ENCODE results near the gene L1CAM. TPM values are rescaled to one million over a fixed set of nuclear protein-coding genes. Genes with fewer than 3 reads are reported as not detected.
"Not testable (repeated sequence)": the region's sequence is repeated elsewhere in the genome, so short reads cannot be mapped to it uniquely, and the experiment has no call there.

The L1CAM gene
- total RNA-seq, 1 experiment from 2014 or later: 12.7 TPM

DNA sequence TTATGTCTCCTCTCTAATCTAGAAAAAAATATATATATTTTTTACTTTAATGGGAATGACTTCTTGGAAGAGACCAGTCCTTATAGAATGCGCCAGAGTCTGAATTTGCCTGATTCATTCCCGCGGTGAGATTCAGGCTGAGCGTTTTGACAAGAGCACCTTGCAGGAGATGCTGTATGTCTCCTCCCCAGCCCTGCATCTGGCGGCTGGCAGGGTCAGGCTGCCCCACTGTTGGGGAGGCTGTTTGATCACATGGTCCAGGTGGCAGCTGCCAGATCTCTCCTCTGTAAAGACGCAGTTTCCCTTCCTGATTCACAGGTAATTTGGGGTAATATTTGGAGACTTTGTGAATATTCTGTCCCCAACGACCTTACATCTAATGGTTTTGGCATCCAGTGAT, 65.4 kb downstream of the L1CAM start:
- H3K9me3 ChIP-seq: no peaks in the 10 kb centered on the region
- TF ChIP-seq, protein P1, sequence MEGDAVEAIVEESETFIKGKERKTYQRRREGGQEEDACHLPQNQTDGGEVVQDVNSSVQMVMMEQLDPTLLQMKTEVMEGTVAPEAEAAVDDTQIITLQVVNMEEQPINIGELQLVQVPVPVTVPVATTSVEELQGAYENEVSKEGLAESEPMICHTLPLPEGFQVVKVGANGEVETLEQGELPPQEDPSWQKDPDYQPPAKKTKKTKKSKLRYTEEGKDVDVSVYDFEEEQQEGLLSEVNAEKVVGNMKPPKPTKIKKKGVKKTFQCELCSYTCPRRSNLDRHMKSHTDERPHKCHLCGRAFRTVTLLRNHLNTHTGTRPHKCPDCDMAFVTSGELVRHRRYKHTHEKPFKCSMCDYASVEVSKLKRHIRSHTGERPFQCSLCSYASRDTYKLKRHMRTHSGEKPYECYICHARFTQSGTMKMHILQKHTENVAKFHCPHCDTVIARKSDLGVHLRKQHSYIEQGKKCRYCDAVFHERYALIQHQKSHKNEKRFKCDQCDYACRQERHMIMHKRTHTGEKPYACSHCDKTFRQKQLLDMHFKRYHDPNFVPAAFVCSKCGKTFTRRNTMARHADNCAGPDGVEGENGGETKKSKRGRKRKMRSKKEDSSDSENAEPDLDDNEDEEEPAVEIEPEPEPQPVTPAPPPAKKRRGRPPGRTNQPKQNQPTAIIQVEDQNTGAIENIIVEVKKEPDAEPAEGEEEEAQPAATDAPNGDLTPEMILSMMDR (IDR thresholded peaks at IDR 0.05; ENCODE audit: insufficient read depth in 1 of 2, low read depth in 1 of 2, low read length in 1 of 2, severe bottlenecking in 1 of 2, unreplicated experiment in 1 of 2): no peak
- Mint-ChIP-seq H3K4me1 (ENCODE audit: low read depth, unreplicated experiment) (no peaks in the 10 kb centered on the region), H3K9me3 (ENCODE audit: unreplicated experiment) (no peaks in the 10 kb centered on the region), H3K27me3 (ENCODE audit: insufficient read depth, unreplicated experiment) (no peaks in the 10 kb centered on the region), H3K27ac (ENCODE audit: unreplicated experiment) (no peak overlapping the region), H3K36me3 (ENCODE audit: insufficient read depth, unreplicated experiment) (no peaks in the 10 kb centered on the region), H3K4me3 (ENCODE audit: unreplicated experiment) (no peak overlapping the region)
- intact Hi-C loops (cut with micrococcal nuclease; ENCODE audit: unreplicated experiment): no loop called here
- ChIA-PET CTCF (no interaction called here), POLR2A (no interaction called here)
- BruUV-seq (replicated peaks): no TSS peak
- DNase-seq: no peak
- no peaks in the 10 kb centered on the region for H3K36me3 ChIP-seq (ENCODE audit: control insufficient read depth, insufficient read depth, low read length)
- H3K4me3 ChIP-seq (ENCODE audit: low read depth, low read length): no peak overlapping the region
- H3K4me1 ChIP-seq: no peaks in the 10 kb centered on the region
- H3K27me3 ChIP-seq (replicated peaks; ENCODE audit: control insufficient read depth, insufficient read depth, low read length): no peaks in the 10 kb centered on the region

DNA sequence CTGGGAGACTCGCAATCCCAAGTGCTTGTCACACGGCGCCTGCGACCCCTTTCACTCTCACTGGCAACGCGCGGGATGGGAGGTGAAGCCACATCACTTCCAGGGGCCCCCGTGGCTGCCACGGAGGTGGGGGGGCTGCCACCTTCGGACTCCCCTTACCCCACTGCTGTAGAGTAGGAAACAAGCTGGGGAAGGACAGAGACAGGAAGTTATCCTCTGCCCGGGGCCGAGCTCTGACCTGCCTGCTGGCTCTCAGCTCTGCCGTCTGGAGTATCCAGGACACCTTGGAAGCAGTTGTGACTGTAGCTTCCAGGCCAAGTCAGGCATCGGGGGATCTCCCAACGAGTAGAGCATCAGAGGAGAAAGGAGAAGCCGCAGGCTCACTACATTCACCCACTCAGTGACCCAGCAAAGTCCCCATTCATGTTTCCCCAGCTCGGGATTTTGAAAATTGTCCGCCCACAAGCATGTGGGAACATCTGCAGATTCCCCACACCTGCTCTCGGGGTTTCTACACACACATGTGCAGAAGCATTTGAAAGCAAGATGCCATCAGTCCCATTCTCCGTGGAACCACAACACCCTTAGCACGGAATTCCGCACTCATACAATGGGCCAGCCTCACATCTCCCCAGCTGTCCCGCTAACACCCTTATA, 66.5 kb downstream of the L1CAM start:
- BruUV-seq (replicated peaks): no TSS peak
- H3K9me3 ChIP-seq: no peaks in the 10 kb centered on the region
- H3K36me3 Mint-ChIP-seq (ENCODE audit: insufficient read depth, unreplicated experiment): no peaks in the 10 kb centered on the region
- H3K27ac Mint-ChIP-seq (ENCODE audit: unreplicated experiment): no peak overlapping the region
- no peaks in the 10 kb centered on the region for H3K36me3 ChIP-seq (ENCODE audit: control insufficient read depth, insufficient read depth, low read length)
- H3K4me1 ChIP-seq: no peaks in the 10 kb centered on the region
- intact Hi-C loops (cut with micrococcal nuclease; ENCODE audit: unreplicated experiment): loop anchor here (10.0 kb wide), 1 partner anchor 65 kb away; the partner anchor contains the start of gene L1CAM
- no peaks in the 10 kb centered on the region for H3K27me3 Mint-ChIP-seq (ENCODE audit: insufficient read depth, unreplicated experiment)
- no peaks in the 10 kb centered on the region for H3K9me3 Mint-ChIP-seq (ENCODE audit: unreplicated experiment)
- TF ChIP-seq, protein P1 (IDR thresholded peaks at IDR 0.05; ENCODE audit: insufficient read depth in 1 of 2, low read depth in 1 of 2, low read length in 1 of 2, severe bottlenecking in 1 of 2, unreplicated experiment in 1 of 2): no peak
- H3K4me3 ChIP-seq (ENCODE audit: low read depth, low read length): peak overlapping the region; percentile 46
- H3K27me3 ChIP-seq (replicated peaks; ENCODE audit: control insufficient read depth, insufficient read depth, low read length): no peaks in the 10 kb centered on the region
- ChIA-PET CTCF (interaction anchor here (0.8 kb wide), 1 partner anchor 25 kb away, joined by 3 read pairs; the partner anchor contains the start of genes IDH3G and SSR4), POLR2A (interaction anchor here (1.1 kb wide), 1 partner anchor 25 kb away, joined by 4 read pairs; the partner anchor contains the start of genes IDH3G and SSR4)
- no peak for DNase-seq
- peak overlapping the region; percentile 65 for H3K4me3 Mint-ChIP-seq (ENCODE audit: unreplicated experiment)
- H3K4me1 Mint-ChIP-seq (ENCODE audit: low read depth, unreplicated experiment): no peaks in the 10 kb centered on the region

DNA sequence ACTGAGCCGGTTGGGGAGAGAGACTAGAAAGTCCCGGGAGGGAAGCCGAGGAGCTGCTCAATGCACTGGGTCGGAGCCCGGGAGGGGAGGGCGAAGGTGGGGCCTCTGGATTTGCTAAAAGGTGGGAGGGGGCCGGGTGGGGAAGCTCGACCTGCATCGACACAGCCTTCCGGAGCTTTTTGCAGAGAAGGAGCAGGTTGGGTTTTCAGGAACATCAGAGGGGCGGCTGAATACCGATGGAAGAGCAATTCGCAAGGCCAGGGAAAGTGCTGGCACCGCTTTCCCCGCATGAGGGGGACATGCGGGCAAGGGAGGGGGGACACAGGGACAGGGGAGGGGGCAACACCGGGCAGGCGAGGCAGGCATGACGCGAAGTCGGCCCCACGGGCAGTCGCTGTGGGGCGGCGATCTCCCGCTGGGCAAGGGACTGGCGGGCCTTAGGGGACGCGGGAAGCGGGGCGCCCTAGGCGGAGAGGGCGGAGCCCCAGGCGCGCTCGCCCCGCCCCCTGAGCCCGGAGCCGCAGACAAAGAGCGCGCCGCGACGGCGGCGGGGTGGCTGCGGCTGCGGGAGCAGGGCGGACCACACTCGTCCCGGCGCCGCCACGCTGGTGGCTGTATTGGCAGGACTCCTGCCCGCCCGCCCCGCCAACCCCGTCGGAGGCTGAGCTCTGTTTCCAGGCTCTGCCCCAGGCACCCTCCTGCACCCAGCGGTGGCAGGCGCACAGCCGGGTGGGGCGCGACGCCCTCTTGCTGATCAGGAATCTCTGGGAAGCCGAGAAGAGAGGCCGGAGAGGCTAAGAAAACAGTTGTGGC, 67.2 kb downstream of the L1CAM start:
- Mint-ChIP-seq H3K27ac (ENCODE audit: unreplicated experiment) (no peak overlapping the region), H3K4me3 (ENCODE audit: unreplicated experiment) (peak overlapping the region; percentile 65), H3K36me3 (ENCODE audit: insufficient read depth, unreplicated experiment) (no peaks in the 10 kb centered on the region), H3K9me3 (ENCODE audit: unreplicated experiment) (no peaks in the 10 kb centered on the region), H3K27me3 (ENCODE audit: insufficient read depth, unreplicated experiment) (no peaks in the 10 kb centered on the region), H3K4me1 (ENCODE audit: low read depth, unreplicated experiment) (no peaks in the 10 kb centered on the region)
- intact Hi-C loops (cut with micrococcal nuclease; ENCODE audit: unreplicated experiment): loop anchor here (10.0 kb wide), 1 partner anchor 66 kb away; the partner anchor contains the start of gene L1CAM
- Histone ChIP-seq H3K36me3 (ENCODE audit: control insufficient read depth, insufficient read depth, low read length) (no peaks in the 10 kb centered on the region), H3K4me1 (no peaks in the 10 kb centered on the region), H3K4me3 (ENCODE audit: low read depth, low read length) (peak overlapping the region; percentile 46), H3K27me3 (replicated peaks; ENCODE audit: control insufficient read depth, insufficient read depth, low read length) (no peaks in the 10 kb centered on the region), H3K9me3 (no peaks in the 10 kb centered on the region)
- POLR2A ChIA-PET: interaction anchor here (1.1 kb wide), 1 partner anchor 24 kb away, joined by 4 read pairs; the partner anchor contains the start of genes IDH3G and SSR4
- DNase-seq: peak in 1 of 2 experiments; percentile 65
- TF ChIP-seq, protein P1 (IDR thresholded peaks at IDR 0.05; ENCODE audit: insufficient read depth in 1 of 2, low read depth in 1 of 2, low read length in 1 of 2, severe bottlenecking in 1 of 2, unreplicated experiment in 1 of 2): no peak
- CTCF ChIA-PET: no interaction called here
- no TSS peak for BruUV-seq (replicated peaks)

DNA sequence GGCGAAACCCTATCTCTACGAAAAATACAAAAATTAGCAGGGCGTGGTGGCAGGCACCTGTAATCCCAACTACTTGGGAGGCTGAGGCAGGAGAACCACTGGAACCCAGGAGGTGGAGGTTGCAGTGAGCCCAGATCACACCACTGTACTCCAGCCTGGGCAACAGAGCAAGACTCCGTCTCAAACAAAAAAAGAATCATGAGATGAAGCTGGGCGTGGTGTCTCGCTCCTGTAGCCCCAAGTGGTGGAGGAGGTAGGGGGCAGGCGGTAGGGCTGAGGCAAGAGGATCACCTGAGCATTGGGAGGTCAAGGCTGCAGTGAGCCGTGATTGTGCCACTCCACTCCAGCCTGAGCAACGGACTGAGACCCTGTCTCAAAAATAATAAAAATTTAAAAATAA, 67.9 kb downstream of the L1CAM start:
- intact Hi-C loops (cut with micrococcal nuclease; ENCODE audit: unreplicated experiment): loop anchor here (10.0 kb wide), 1 partner anchor 67 kb away; the partner anchor contains the start of gene L1CAM
- CTCF ChIA-PET; H3K27me3 Mint-ChIP-seq (ENCODE audit: insufficient read depth, unreplicated experiment); H3K4me1 ChIP-seq; BruUV-seq (replicated peaks); H3K4me1 Mint-ChIP-seq (ENCODE audit: low read depth, unreplicated experiment); H3K9me3 Mint-ChIP-seq (ENCODE audit: unreplicated experiment); H3K9me3 ChIP-seq; POLR2A ChIA-PET; H3K36me3 Mint-ChIP-seq (ENCODE audit: insufficient read depth, unreplicated experiment); DNase-seq; H3K36me3 ChIP-seq (ENCODE audit: control insufficient read depth, insufficient read depth, low read length); H3K27ac Mint-ChIP-seq (ENCODE audit: unreplicated experiment); H3K4me3 ChIP-seq (ENCODE audit: low read depth, low read length); H3K27me3 ChIP-seq (replicated peaks; ENCODE audit: control insufficient read depth, insufficient read depth, low read length): not testable (repeated sequence)
- peak overlapping the region; percentile 65 for H3K4me3 Mint-ChIP-seq (ENCODE audit: unreplicated experiment)
